GM12878 (cell line): ENCODE measurements around the gene CNTLN. TPM values are rescaled to one million over a fixed set of nuclear protein-coding genes. Genes with fewer than 3 reads are reported as not detected.

ENCODE experiments used
- ATAC-seq: fragments of 200-7000 bp; cut with Tn5 transposase; 3 replicates; pipeline ENCODE4 v1.9.1; 2020; ENCODE audit warnings: mild to moderate bottlenecking, moderate library complexity
- BruUV-seq: library from RNA; stranded (reverse); fragments of 400-500 nt; replicated peaks from 2 replicates; lab custom pipeline; 2021; lab: Mats Ljungman, UMichigan
- CTCF ChIA-PET: fragments of 300-600 bp; sonication (Branson Sonifier 250); formaldehyde crosslinking; extraction: SDS; loops from one replicate; lab custom pipeline; 2021; ENCODE audit warnings: inconsistent platforms; lab: Yijun Ruan, JAX
- POLR2A ChIA-PET: fragments of 350-600 bp; formaldehyde crosslinking; extraction: SDS; loops from one replicate; lab custom pipeline; 2021; ENCODE audit warnings: inconsistent platforms; lab: Charles Lee
- RAD21 ChIA-PET: fragments of 300-600 bp; sonication (Branson Sonifier 250); formaldehyde crosslinking; loops from one replicate; lab custom pipeline; 2023; ENCODE audit warnings: antibody characterized with exemption; ENCODE audit not compliant: unreplicated experiment; lab: Charles Lee
- SMC1A ChIA-PET: fragments of 300-600 bp; sonication (Branson Sonifier 250); formaldehyde crosslinking; loops from one replicate; lab custom pipeline; 2023; ENCODE audit not compliant: unreplicated experiment, uncharacterized antibody; lab: Charles Lee
- DNase-seq: peaks from one replicate; pipeline ENCODE4 v3.0.0-alpha.2; 2011; ENCODE audit warnings: low read depth, low spot score
- FAIRE-seq: peaks from 3 replicates; lab custom pipeline; 2011; peaks lifted over from hg19 to GRCh38; lab: Jason Lieb, UNC
- H2AFZ ChIP-seq: 2 replicates; pipeline ENCODE4 v1.6.0; 2011; ENCODE audit warnings: low read depth, low read length, control low read depth; ENCODE audit not compliant: control insufficient read depth
- H3K27ac ChIP-seq: 2 replicates; pipeline ENCODE4 v1.5.1; 2011; ENCODE audit warnings: control low read depth; ENCODE audit not compliant: control insufficient read depth, insufficient read depth
- H3K27me3 ChIP-seq, 2 experiments: replicated peaks in 1 of 2; 2 replicates each; pipeline versions ENCODE4 v1.6.0 to v1.6.1; 2011; ENCODE audit warnings: low read length in 1 of 2; ENCODE audit not compliant: control insufficient read depth in 2 of 2, insufficient read depth in 2 of 2
- H3K36me3 ChIP-seq, 2 experiments: 2 replicates each; pipeline ENCODE4 v1.5.1; 2011; ENCODE audit warnings: low read length in 1 of 2; ENCODE audit not compliant: control insufficient read depth in 2 of 2, insufficient read depth in 2 of 2
- H3K4me1 ChIP-seq: 2 replicates; pipeline ENCODE4 v1.6.1; 2011; ENCODE audit warnings: mild to moderate bottlenecking, low read length, moderate library complexity, mixed read lengths; ENCODE audit not compliant: control insufficient read depth, insufficient read depth
- H3K4me2 ChIP-seq: 2 replicates; pipeline ENCODE4 v1.6.0; 2011; ENCODE audit warnings: control low read depth; ENCODE audit not compliant: control insufficient read depth, insufficient read depth
- H3K4me3 ChIP-seq: fragments of 200-600 bp; sonication (generic); 2 replicates; pipeline ENCODE4 v1.5.1; 2016
- H3K79me2 ChIP-seq: 2 replicates; pipeline ENCODE4 v1.6.0; 2011; ENCODE audit warnings: low read length; ENCODE audit not compliant: control insufficient read depth, insufficient read depth
- H3K9ac ChIP-seq: 2 replicates; pipeline ENCODE4 v1.8.0; 2011; ENCODE audit warnings: low read length, control low read depth, mixed read lengths; ENCODE audit not compliant: control insufficient read depth, insufficient read depth
- H3K9me3 ChIP-seq: replicated peaks from 3 replicates; pipeline ENCODE4 v1.5.1; 2011; ENCODE audit warnings: mild to moderate bottlenecking, low read length; ENCODE audit not compliant: control insufficient read depth, insufficient read depth
- H4K20me1 ChIP-seq: 2 replicates; pipeline ENCODE4 v1.6.0; 2011; ENCODE audit not compliant: control insufficient read depth, insufficient read depth
- ASH2L ChIP-seq: fragments of 300-600, 200-600 bp; sonication (generic); IDR thresholded peaks from 2 replicates; pipeline ENCODE4 v1.6.1; 2017; ENCODE audit warnings: low read depth, mild to moderate bottlenecking, borderline replicate concordance
- EGR1 ChIP-seq, 2 experiments: IDR thresholded peaks; 1 replicate in 1 of 2; 2 replicates in 1 of 2; pipeline ENCODE4 v1.6.1; 2011 to 2012; ENCODE audit warnings: low read depth in 2 of 2, low read length in 2 of 2, borderline replicate concordance in 1 of 2, mild to moderate bottlenecking in 1 of 2, moderate library complexity in 1 of 2
- ELK1 ChIP-seq: IDR thresholded peaks from 2 replicates; pipeline ENCODE4 v1.6.1; 2012; ENCODE audit warnings: low read depth, low read length, improper control_type of control experiment
- NFIC ChIP-seq: IDR thresholded peaks from 2 replicates; pipeline ENCODE4 v1.6.1; 2012; ENCODE audit warnings: low read depth, mild to moderate bottlenecking, inconsistent platforms, low read length, moderate library complexity
- NKRF ChIP-seq: fragments of 450-650 bp; conservative IDR thresholded peaks from 2 replicates; pipeline ENCODE4 v1.6.1; 2017; ENCODE audit warnings: mild to moderate bottlenecking, moderate library complexity
- POLR2AphosphoS2 ChIP-seq: IDR thresholded peaks from 2 replicates; pipeline ENCODE4 v1.6.1; 2011; ENCODE audit warnings: low read depth, mild to moderate bottlenecking, low read length, improper control_type of control experiment, moderate library complexity
- SREBF1 ChIP-seq: IDR thresholded peaks from 2 replicates; pipeline ENCODE4 v1.6.1; 2012; ENCODE audit warnings: mild to moderate bottlenecking, low read length
- SUZ12 ChIP-seq: fragments of 200-600 bp; sonication (generic); IDR thresholded peaks from one replicate; pipeline ENCODE4 v1.6.1; 2018; ENCODE audit warnings: antibody characterized with exemption, mild to moderate bottlenecking; ENCODE audit not compliant: unreplicated experiment
- ZSCAN29 ChIP-seq: fragments of 450-650 bp; IDR thresholded peaks from 2 replicates; pipeline ENCODE4 v1.6.1; 2017; ENCODE audit warnings: mild to moderate bottlenecking, moderate library complexity
- WGBS: methylation state at CpG from one replicate; pipeline ENCODE4 v1.1.6; 2016; ENCODE audit warnings: low lambda C conversion rate; ENCODE audit not compliant: insufficient replicate concordance, insufficient coverage; ENCODE audit errors: missing lambda C conversion rate; 5-methylcytosine and 5-hydroxymethylcytosine counted together
- in situ Hi-C: fragments of 300-500 bp; cut with MboI; formaldehyde crosslinking; loops from 9 replicates; pipeline ENCODE4 v1.14.3; 2018; ENCODE audit warnings: mixed read lengths
- intact Hi-C: fragments of 100-400 bp; cut with micrococcal nuclease; formaldehyde crosslinking; loops from one replicate; pipeline ENCODE4 v1.14.2; 2022; ENCODE audit not compliant: unreplicated experiment
- polyA plus RNA-seq, 11 experiments: library from polyadenylated mRNA; depleted of rRNA in 4 of 11; unstranded in 6 of 11; stranded (reverse) in 5 of 11; fragments of >200 nt; fragmentation: Nextera tagmentation in 4 of 11; fragmentation: Illumina TruSeq in 1 of 11; extraction: Ambion mirVana in 4 of 11; extraction: Trizol in 1 of 11; gene quantifications; 1 replicate in 1 of 11; 2 replicates in 10 of 11; pipeline versions ENCODE4 v1.2.1 to v1.2.3, GENCODE V29; 2011 to 2016; ENCODE audit warnings: inconsistent platforms in 2 of 11, missing spikeins in 2 of 11, low read depth in 1 of 11
- total RNA-seq, 4 experiments: library from RNA; depleted of rRNA in 3 of 4; stranded (reverse); fragments of >200 nt in 3 of 4; fragmentation: Illumina TruSeq in 1 of 4; extraction: Trizol in 1 of 4; gene quantifications; 2 replicates each; pipeline versions ENCODE4 v1.2.1 to v1.2.3, GENCODE V29; 2013 to 2021

The CNTLN gene
- total and polyA plus RNA-seq, 10 of the 15 experiments (the other 5 are each of a cell fraction or from before 2014, with no cell fraction given): 0.01 to 7.0 (median 0.03) TPM; not detected in 4

GRCh38 chr9:17484906-17485305 lies 350.1 kb downstream of the CNTLN start:
- TF ChIP-seq SREBF1 (no peak), ELK1 (no peak), EGR1 (IDR thresholded peaks at IDR 0.05; ENCODE audit: borderline replicate concordance in 1 of 2, low read depth in 2 of 2, low read length in 2 of 2) (no peak), POLR2AphosphoS2 (no peak), NFIC (no peak), ZSCAN29 (no peak), SUZ12 (no peak), ASH2L (no peak), NKRF (no peak)
- H3K27me3 ChIP-seq: no peaks in the 10 kb centered on the region
- WGBS: 92% methylated on average over 3 of the region's 3 CpGs
- intact Hi-C loops (no loop called here), in situ Hi-C loops (no loop called here)
- SMC1A ChIA-PET: interaction anchor here (0.7 to 1.3 kb wide), 3 partner anchors 9 to 421 kb away, joined by 3 to 4 read pairs (median 3); no protein-coding TSS in a partner anchor
- CTCF ChIA-PET: interaction anchor here (0.8 to 1.3 kb wide), 2 partner anchors 22 to 369 kb away, joined by 3 read pairs; no protein-coding TSS in a partner anchor
- no TSS peak for BruUV-seq
- ATAC-seq (no peak), DNase-seq (no peak), FAIRE-seq (no peak)
- H3K79me2 ChIP-seq: no peaks in the 10 kb centered on the region
- H4K20me1 ChIP-seq: no peaks in the 10 kb centered on the region
- H3K9me3 ChIP-seq: no peaks in the 10 kb centered on the region
- H2AFZ ChIP-seq: no peak overlapping the region
- H3K27ac ChIP-seq: no peak overlapping the region
- H3K4me1 ChIP-seq: no peaks in the 10 kb centered on the region
- POLR2A ChIA-PET: no interaction called here
- H3K4me3 ChIP-seq: no peak overlapping the region
- no peak overlapping the region for H3K9ac ChIP-seq
- RAD21 ChIA-PET: no interaction called here
- no peak overlapping the region for H3K4me2 ChIP-seq
- H3K36me3 ChIP-seq: no peaks in the 10 kb centered on the region
